Testis (tissue), 2 donors: Measurements from ENCODE around the gene C12orf57.

Source experiments
- POLR2A ChIP-seq: fragments of 450-650 bp; IDR thresholded peaks from one replicate; pipeline ENCODE4 v1.6.1; 2017; ENCODE audit warnings: antibody characterized with exemption, mild to moderate bottlenecking, moderate library complexity
- TF ChIP-seq, protein P1 (sequence below), 3 experiments: fragments of 450-650 bp in 2 of 3; fragments of 200-600 bp in 1 of 3; sonication (generic) in 1 of 3; IDR thresholded peaks; one replicate each; pipeline ENCODE4 v1.5.1; 2016 to 2019; ENCODE audit warnings: antibody characterized with exemption in 3 of 3, mild to moderate bottlenecking in 2 of 3, moderate library complexity in 1 of 3

DNA sequence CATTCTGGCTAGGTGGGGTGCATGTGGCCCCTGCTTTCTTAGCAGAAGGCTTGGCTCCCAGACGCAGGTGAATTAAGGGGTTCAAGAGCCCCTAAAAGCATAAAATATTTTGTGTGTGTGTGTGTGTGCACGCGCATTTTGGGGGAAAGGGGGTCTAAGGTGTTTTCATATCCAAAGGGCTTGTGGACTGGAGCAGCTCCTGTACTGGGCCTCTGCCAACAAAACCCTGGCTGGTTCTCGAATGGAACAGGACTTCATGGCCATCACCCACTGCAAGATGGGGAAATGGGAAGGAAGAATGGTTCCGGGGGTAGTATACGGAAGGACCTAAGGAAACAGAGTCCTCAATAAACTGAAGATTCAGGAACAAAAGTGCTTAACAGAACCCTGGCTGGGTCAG is 20.0 kb upstream of the C12orf57 start:
- no peak for TF ChIP-seq POLR2A
- TF ChIP-seq, protein P1, sequence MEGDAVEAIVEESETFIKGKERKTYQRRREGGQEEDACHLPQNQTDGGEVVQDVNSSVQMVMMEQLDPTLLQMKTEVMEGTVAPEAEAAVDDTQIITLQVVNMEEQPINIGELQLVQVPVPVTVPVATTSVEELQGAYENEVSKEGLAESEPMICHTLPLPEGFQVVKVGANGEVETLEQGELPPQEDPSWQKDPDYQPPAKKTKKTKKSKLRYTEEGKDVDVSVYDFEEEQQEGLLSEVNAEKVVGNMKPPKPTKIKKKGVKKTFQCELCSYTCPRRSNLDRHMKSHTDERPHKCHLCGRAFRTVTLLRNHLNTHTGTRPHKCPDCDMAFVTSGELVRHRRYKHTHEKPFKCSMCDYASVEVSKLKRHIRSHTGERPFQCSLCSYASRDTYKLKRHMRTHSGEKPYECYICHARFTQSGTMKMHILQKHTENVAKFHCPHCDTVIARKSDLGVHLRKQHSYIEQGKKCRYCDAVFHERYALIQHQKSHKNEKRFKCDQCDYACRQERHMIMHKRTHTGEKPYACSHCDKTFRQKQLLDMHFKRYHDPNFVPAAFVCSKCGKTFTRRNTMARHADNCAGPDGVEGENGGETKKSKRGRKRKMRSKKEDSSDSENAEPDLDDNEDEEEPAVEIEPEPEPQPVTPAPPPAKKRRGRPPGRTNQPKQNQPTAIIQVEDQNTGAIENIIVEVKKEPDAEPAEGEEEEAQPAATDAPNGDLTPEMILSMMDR (IDR thresholded peaks at IDR 0.05): no peak
